SK-N-SH (cell line): ENCODE data around the gene APP. TPM values are rescaled to one million over a fixed set of nuclear protein-coding genes. Genes with fewer than 3 reads are reported as not detected.

Experiments
- CTCF ChIA-PET: fragments of 300-600, 350-600 bp; formaldehyde crosslinking; extraction: SDS; loops from one replicate; lab custom pipeline; 2021; lab: Yijun Ruan, JAX
- POLR2A ChIA-PET: fragments of 350-600 bp; sonication (Branson Sonifier 250); formaldehyde crosslinking; extraction: SDS; loops from one replicate; lab custom pipeline; 2020; ENCODE audit warnings: antibody characterized with exemption, inconsistent platforms; lab: Yijun Ruan, JAX
- DNase-seq: peaks from one replicate; pipeline ENCODE4 v3.0.0; 2012
- H2AFZ ChIP-seq: fragments of 200-600 bp; sonication (generic); 2 replicates; pipeline ENCODE4 v1.8.1; 2016; ENCODE audit warnings: antibody characterized with exemption, mild to moderate bottlenecking, low read depth
- H3F3A ChIP-seq: fragments of 200-600 bp; sonication (generic); replicated peaks from 2 replicates; pipeline ENCODE3; 2016; ENCODE audit warnings: antibody characterized with exemption, mild to moderate bottlenecking; ENCODE audit not compliant: insufficient read depth
- H3K27ac ChIP-seq, 2 experiments: fragments of 200-500 bp in 1 of 2; fragments of 200-600 bp in 1 of 2; sonication (Bioruptor generic) in 1 of 2; sonication (generic), shearing (Covaris generic) in 1 of 2; 2 replicates each; pipeline versions ENCODE4 v1.5.1 to v1.6.1; 2014 to 2016; ENCODE audit warnings: low read depth in 2 of 2, inconsistent platforms in 1 of 2, low read length in 1 of 2, mild to moderate bottlenecking in 1 of 2, mixed read lengths in 1 of 2
- H3K27me3 ChIP-seq: fragments of 200-600 bp; sonication (generic), shearing (Covaris generic); 2 replicates; pipeline ENCODE4 v1.6.1; 2016; ENCODE audit warnings: mixed run types; ENCODE audit not compliant: insufficient read depth
- H3K36me3 ChIP-seq, 2 experiments: fragments of 200-500 bp in 1 of 2; fragments of 200-600 bp in 1 of 2; sonication (Bioruptor generic) in 1 of 2; sonication (generic) in 1 of 2; replicated peaks in 1 of 2; 2 replicates each; pipeline versions ENCODE3 to v1.5.1; 2014 to 2016; ENCODE audit warnings: low read length in 1 of 2, mild to moderate bottlenecking in 1 of 2; ENCODE audit not compliant: insufficient read depth in 2 of 2, control insufficient read depth in 1 of 2
- H3K4me1 ChIP-seq, 2 experiments: fragments of 200-500 bp in 1 of 2; fragments of 200-600 bp in 1 of 2; sonication (Bioruptor generic) in 1 of 2; sonication (generic), shearing (Covaris generic) in 1 of 2; 2 replicates each; pipeline versions ENCODE4 v1.5.1 to v1.6.1; 2014 to 2016; ENCODE audit warnings: low read depth in 1 of 2, low read length in 1 of 2, mixed run types in 1 of 2; ENCODE audit not compliant: insufficient read depth in 2 of 2, control insufficient read depth in 1 of 2
- H3K4me2 ChIP-seq: fragments of 200-600 bp; sonication (generic), shearing (Covaris generic); 2 replicates; pipeline ENCODE4 v1.6.1; 2017; ENCODE audit warnings: mixed run types
- H3K4me3 ChIP-seq, 2 experiments: fragments of 200-500 bp in 1 of 2; fragments of 200-600 bp in 1 of 2; sonication (Bioruptor generic) in 1 of 2; sonication (generic), shearing (Covaris generic) in 1 of 2; 2 replicates each; pipeline versions ENCODE4 v1.5.1 to v1.8.1; 2014 to 2016; ENCODE audit warnings: low read depth in 2 of 2, inconsistent platforms in 1 of 2, low read length in 1 of 2, mild to moderate bottlenecking in 1 of 2, mixed read lengths in 1 of 2, moderate library complexity in 1 of 2
- H3K79me2 ChIP-seq: fragments of 200-600 bp; sonication (generic); 2 replicates; pipeline ENCODE4 v1.8.1; 2017; ENCODE audit warnings: mild to moderate bottlenecking; ENCODE audit not compliant: insufficient read depth
- H3K9ac ChIP-seq: fragments of 200-600 bp; sonication (generic); 2 replicates; pipeline ENCODE4 v1.6.1; 2017; ENCODE audit warnings: mixed run types
- H3K9me2 ChIP-seq: fragments of 200-600 bp; sonication (generic); 2 replicates; pipeline ENCODE4 v1.6.1; 2017; ENCODE audit warnings: mixed run types
- H3K9me3 ChIP-seq: fragments of 200-600 bp; sonication (generic); 2 replicates; pipeline ENCODE4 v1.6.1; 2017; ENCODE audit warnings: mixed run types, mild to moderate bottlenecking, moderate library complexity
- H4K20me1 ChIP-seq: fragments of 200-600 bp; sonication (generic); 2 replicates; pipeline ENCODE4 v1.6.1; 2017; ENCODE audit warnings: mild to moderate bottlenecking, mixed run types; ENCODE audit not compliant: insufficient read depth
- ELF1 ChIP-seq: IDR thresholded peaks from 2 replicates; pipeline ENCODE4 v1.4.0; 2012
- EP300 ChIP-seq, 2 experiments: IDR thresholded peaks; 2 replicates each; pipeline versions ENCODE4 v1.4.0 to v1.6.1; 2012; ENCODE audit warnings: borderline replicate concordance in 1 of 2, low read depth in 1 of 2, low read length in 1 of 2
- FOSL2 ChIP-seq: IDR thresholded peaks from 2 replicates; pipeline ENCODE4 v1.4.0; 2012; ENCODE audit warnings: low read depth, mild to moderate bottlenecking, moderate library complexity, borderline replicate concordance
- FOXM1 ChIP-seq: IDR thresholded peaks from 2 replicates; pipeline ENCODE4 v1.4.0; 2012; ENCODE audit warnings: low read depth, mild to moderate bottlenecking
- GATA2 ChIP-seq: sonication (generic); formaldehyde crosslinking; IDR thresholded peaks from 2 replicates; pipeline ENCODE4 v1.5.0; 2020; ENCODE audit warnings: mild to moderate bottlenecking, missing genetic modification reagents
- MEF2A ChIP-seq: IDR thresholded peaks from 2 replicates; pipeline ENCODE4 v1.4.0; 2012; ENCODE audit warnings: low read depth, borderline replicate concordance
- NRF1 ChIP-seq: IDR thresholded peaks from 2 replicates; pipeline ENCODE4 v1.6.1; 2012; ENCODE audit warnings: low read depth, mild to moderate bottlenecking, low read length
- RAD21 ChIP-seq: IDR thresholded peaks from 2 replicates; pipeline ENCODE4 v1.6.1; 2012; ENCODE audit warnings: mild to moderate bottlenecking, low read length
- RFX5 ChIP-seq: IDR thresholded peaks from 2 replicates; pipeline ENCODE4 v1.6.1; 2012; ENCODE audit warnings: mild to moderate bottlenecking, improper control_type of control experiment, low read length
- RXRA ChIP-seq: IDR thresholded peaks from 2 replicates; pipeline ENCODE4 v1.4.0; 2012; ENCODE audit warnings: low read depth, mild to moderate bottlenecking, borderline replicate concordance
- SIN3A ChIP-seq: IDR thresholded peaks from 2 replicates; pipeline ENCODE4 v1.6.1; 2012; ENCODE audit warnings: low read depth, mild to moderate bottlenecking, low read length, moderate library complexity, borderline replicate concordance
- SMC3 ChIP-seq: IDR thresholded peaks from 2 replicates; pipeline ENCODE4 v1.6.1; 2012; ENCODE audit warnings: low read depth, low read length, improper control_type of control experiment
- TEAD4 ChIP-seq: IDR thresholded peaks from 2 replicates; pipeline ENCODE4 v1.4.0; 2012; ENCODE audit warnings: mild to moderate bottlenecking, borderline replicate concordance; ENCODE audit not compliant: insufficient read depth
- ZBTB33 ChIP-seq: IDR thresholded peaks from 2 replicates; pipeline ENCODE4 v1.4.0; 2012; ENCODE audit warnings: low read depth, borderline replicate concordance
- WGBS: methylation state at CpG from one replicate; pipeline ENCODE4 v1.1.6; 2017; ENCODE audit warnings: low lambda C conversion rate; 5-methylcytosine and 5-hydroxymethylcytosine counted together
- polyA plus RNA-seq, 3 experiments: library from polyadenylated mRNA; depleted of rRNA; stranded (reverse); fragments of >200 nt; gene quantifications; 2 replicates each; pipeline ENCODE4 v1.2.3, GENCODE V29; 2012
- TF ChIP-seq, protein P1 (sequence below): IDR thresholded peaks from 2 replicates; pipeline ENCODE4 v1.4.0; 2012; ENCODE audit warnings: low read depth, borderline replicate concordance
- TF ChIP-seq, protein P2 (sequence below): IDR thresholded peaks from 2 replicates; pipeline ENCODE4 v1.6.1; 2012; ENCODE audit warnings: mild to moderate bottlenecking, low read depth, low read length, moderate library complexity
- TF ChIP-seq, protein P3 (sequence below): fragments of 150-350 bp; IDR thresholded peaks from 2 replicates; pipeline ENCODE4 v1.6.1; 2016; ENCODE audit warnings: mild to moderate bottlenecking, low read depth, low read length
- TF ChIP-seq, protein P4 (sequence below): fragments of 200-600 bp; sonication (generic); IDR thresholded peaks from 2 replicates; pipeline ENCODE4 v1.6.1; 2017; ENCODE audit warnings: antibody characterized with exemption, mild to moderate bottlenecking, moderate library complexity

Gene APP
- polyA plus RNA-seq, 1 of the 3 experiments (the other 2 are of a cell fraction) = 780 TPM

DNA sequence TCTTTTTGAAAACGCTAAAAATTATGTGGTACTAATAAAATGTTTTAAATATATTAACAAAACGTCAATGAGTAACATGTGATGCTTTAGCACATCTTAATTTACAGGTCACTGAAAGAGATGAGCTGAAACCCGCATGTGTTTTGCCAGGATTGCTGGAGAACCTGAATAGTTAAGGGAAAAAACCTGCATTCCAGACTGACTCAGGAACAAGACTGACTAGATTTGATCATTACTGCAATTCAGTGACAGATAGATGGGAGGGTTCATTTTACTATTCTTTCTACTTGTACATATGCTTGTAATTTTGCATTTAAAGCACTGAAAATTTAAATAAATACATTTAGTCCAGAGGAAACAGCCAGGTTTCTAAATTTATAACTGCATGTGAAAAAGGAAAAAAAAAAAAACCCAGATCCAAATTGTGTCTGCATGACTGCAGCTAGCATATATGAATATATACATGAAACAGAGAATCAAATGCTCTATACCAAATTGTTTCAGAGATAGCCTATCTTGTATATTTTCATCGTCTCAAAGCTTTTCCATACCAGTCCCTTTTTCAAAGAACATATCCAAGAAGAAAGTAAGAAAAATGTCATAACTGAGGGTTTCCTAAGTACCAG lies 71.7 kb downstream of the APP start:
- WGBS = 72% methylated on average over 4 of the region's 4 CpGs
- CTCF ChIA-PET = interaction anchor here (1.2 kb wide), 1 partner anchor 20 kb away, joined by 5 read pairs; no protein-coding TSS in a partner anchor

More for the DNA sequence above, 71.7 kb downstream of the APP start:
- Histone ChIP-seq H3K4me1 (peaks cover 17 to 20% of the 10 kb centered on the region in 2 experiments; a peak in 3 of 4 replicates), H3K9me2 (no peaks in the 10 kb centered on the region), H3F3A (no peaks in the 10 kb centered on the region), H3K4me2 (no peak overlapping the region), H3K36me3 (peaks cover 0 to 7% of the 10 kb centered on the region in 2 experiments), H3K9ac (no peak overlapping the region), H3K27me3 (no peaks in the 10 kb centered on the region), H2AFZ (no peak overlapping the region), H3K79me2 (peaks cover 67% of the 10 kb centered on the region), H3K4me3 (no peak overlapping the region), H4K20me1 (peaks cover 16% of the 10 kb centered on the region; the same call in 1 of the 2 replicates), H3K27ac (no peak overlapping the region; a peak in 1 of 4 replicates), H3K9me3 (no peaks in the 10 kb centered on the region)
- no peak for DNase-seq
- TF ChIP-seq, protein P1, sequence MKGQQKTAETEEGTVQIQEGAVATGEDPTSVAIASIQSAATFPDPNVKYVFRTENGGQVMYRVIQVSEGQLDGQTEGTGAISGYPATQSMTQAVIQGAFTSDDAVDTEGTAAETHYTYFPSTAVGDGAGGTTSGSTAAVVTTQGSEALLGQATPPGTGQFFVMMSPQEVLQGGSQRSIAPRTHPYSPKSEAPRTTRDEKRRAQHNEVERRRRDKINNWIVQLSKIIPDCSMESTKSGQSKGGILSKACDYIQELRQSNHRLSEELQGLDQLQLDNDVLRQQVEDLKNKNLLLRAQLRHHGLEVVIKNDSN = no peak
- TF ChIP-seq, protein P2, sequence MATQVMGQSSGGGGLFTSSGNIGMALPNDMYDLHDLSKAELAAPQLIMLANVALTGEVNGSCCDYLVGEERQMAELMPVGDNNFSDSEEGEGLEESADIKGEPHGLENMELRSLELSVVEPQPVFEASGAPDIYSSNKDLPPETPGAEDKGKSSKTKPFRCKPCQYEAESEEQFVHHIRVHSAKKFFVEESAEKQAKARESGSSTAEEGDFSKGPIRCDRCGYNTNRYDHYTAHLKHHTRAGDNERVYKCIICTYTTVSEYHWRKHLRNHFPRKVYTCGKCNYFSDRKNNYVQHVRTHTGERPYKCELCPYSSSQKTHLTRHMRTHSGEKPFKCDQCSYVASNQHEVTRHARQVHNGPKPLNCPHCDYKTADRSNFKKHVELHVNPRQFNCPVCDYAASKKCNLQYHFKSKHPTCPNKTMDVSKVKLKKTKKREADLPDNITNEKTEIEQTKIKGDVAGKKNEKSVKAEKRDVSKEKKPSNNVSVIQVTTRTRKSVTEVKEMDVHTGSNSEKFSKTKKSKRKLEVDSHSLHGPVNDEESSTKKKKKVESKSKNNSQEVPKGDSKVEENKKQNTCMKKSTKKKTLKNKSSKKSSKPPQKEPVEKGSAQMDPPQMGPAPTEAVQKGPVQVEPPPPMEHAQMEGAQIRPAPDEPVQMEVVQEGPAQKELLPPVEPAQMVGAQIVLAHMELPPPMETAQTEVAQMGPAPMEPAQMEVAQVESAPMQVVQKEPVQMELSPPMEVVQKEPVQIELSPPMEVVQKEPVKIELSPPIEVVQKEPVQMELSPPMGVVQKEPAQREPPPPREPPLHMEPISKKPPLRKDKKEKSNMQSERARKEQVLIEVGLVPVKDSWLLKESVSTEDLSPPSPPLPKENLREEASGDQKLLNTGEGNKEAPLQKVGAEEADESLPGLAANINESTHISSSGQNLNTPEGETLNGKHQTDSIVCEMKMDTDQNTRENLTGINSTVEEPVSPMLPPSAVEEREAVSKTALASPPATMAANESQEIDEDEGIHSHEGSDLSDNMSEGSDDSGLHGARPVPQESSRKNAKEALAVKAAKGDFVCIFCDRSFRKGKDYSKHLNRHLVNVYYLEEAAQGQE = no peak
- no peak for TF ChIP-seq RAD21
- no peak for TF ChIP-seq RFX5
- no peak for TF ChIP-seq SMC3
- TF ChIP-seq TEAD4 = no peak
- TF ChIP-seq, protein P3, sequence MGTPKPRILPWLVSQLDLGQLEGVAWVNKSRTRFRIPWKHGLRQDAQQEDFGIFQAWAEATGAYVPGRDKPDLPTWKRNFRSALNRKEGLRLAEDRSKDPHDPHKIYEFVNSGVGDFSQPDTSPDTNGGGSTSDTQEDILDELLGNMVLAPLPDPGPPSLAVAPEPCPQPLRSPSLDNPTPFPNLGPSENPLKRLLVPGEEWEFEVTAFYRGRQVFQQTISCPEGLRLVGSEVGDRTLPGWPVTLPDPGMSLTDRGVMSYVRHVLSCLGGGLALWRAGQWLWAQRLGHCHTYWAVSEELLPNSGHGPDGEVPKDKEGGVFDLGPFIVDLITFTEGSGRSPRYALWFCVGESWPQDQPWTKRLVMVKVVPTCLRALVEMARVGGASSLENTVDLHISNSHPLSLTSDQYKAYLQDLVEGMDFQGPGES = no peak
- TF ChIP-seq RXRA = no peak
- TF ChIP-seq SIN3A = no peak
- no peak for TF ChIP-seq FOSL2
- TF ChIP-seq FOXM1 = no peak
- TF ChIP-seq MEF2A = no peak
- no peak for TF ChIP-seq GATA2
- TF ChIP-seq ELF1 = no peak
- no peak for TF ChIP-seq ZBTB33
- TF ChIP-seq, protein P4, sequence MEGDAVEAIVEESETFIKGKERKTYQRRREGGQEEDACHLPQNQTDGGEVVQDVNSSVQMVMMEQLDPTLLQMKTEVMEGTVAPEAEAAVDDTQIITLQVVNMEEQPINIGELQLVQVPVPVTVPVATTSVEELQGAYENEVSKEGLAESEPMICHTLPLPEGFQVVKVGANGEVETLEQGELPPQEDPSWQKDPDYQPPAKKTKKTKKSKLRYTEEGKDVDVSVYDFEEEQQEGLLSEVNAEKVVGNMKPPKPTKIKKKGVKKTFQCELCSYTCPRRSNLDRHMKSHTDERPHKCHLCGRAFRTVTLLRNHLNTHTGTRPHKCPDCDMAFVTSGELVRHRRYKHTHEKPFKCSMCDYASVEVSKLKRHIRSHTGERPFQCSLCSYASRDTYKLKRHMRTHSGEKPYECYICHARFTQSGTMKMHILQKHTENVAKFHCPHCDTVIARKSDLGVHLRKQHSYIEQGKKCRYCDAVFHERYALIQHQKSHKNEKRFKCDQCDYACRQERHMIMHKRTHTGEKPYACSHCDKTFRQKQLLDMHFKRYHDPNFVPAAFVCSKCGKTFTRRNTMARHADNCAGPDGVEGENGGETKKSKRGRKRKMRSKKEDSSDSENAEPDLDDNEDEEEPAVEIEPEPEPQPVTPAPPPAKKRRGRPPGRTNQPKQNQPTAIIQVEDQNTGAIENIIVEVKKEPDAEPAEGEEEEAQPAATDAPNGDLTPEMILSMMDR = no peak
- TF ChIP-seq EP300 (IDR thresholded peaks at IDR 0.05; ENCODE audit: borderline replicate concordance in 1 of 2, low read depth in 1 of 2, low read length in 1 of 2) = no peak
- TF ChIP-seq NRF1 = no peak
- POLR2A ChIA-PET = no interaction called here
